Colon (tissue), 2 donors: ENCODE results near the gene ADAP1.
"Not testable (repeated sequence)": the region's sequence is repeated elsewhere in the genome, so short reads cannot be mapped to it uniquely, and the experiment has no call there.

Experiments used
- FAIRE-seq: peaks from 2 replicates; lab custom pipeline; 2012; peaks lifted over from hg19 to GRCh38; lab: Jason Lieb, UNC
- donor health status: control.
- donor health status: control.

ADAP1 gene

GRCh38 chr7:959271-959670 lies 4.8 kb upstream of the ADAP1 start:
- no peak for FAIRE-seq

- FAIRE-seq, result no peak
Observed at GRCh38 chr7:958221-959200, 4.0 kb upstream of the ADAP1 start.

GRCh38 chr7:957418-958220 lies 3.1 kb upstream of the ADAP1 start:
- FAIRE-seq, result no peak

DNA sequence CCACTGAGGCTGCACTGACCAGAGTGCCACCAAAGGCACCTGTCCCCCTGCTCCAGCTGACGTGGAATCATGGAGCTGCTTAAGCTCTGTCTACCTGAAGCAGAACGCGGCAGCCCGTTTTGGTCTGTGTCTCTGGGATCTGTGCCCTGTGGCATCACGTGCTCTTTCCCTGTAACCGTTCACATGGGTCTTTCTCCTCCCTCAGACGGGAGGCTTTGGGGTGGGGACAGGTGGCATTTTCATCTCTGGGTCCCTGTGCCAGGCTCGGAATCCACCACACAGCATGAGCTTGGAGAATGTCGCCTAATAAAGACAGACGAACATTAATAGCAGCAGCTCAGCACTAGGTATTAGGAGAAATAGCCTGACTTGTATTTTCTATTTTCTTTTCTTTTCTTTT lies 1.6 kb upstream of the ADAP1 start:
- FAIRE-seq, result no peak

DNA sequence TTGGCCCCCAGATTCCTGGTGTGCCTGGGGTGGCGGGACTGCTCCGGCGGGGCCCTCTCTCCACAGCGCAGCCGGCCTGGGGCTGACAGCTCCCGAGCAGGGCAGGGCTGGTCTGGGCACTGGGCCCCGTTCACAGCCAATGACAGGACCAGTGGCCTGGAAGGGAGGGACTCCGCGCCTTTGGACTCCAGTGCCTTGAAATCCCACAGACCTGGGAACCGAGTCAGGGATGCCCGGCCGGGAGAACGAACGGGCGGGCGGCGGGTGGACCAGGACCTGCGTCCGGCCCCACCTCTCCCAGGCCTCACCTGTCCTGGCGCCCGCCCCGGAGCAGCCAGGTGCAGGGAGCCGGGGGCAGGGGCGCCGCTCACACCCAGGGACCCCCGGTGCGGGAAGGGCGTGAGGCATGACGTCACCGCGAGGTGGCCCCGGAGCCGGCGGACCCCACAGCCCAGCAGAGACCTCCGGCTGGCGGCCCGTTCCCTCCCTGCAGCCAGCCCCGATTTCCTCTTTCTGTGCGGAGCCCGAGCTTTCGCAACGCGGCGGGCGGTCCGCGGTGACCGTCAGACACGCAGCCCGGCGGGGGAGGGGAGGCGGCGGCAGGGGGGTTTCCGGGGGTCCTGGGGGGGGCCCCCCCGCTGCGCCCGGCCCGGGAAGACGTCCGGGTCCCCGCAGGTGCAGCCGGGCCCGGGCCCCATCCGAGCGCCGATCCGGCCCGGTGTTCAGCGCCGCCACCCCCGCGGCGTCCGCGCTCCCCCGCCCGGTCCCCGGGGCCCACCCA lies 743 bp downstream of the ADAP1 start:
- FAIRE-seq, result no peak

- no peak for FAIRE-seq
Observed at GRCh38 chr7:952548-953441, 1.7 kb downstream of the ADAP1 start.

GRCh38 chr7:951881-952547 lies 2.5 kb downstream of the ADAP1 start:
- FAIRE-seq, result no peak

DNA sequence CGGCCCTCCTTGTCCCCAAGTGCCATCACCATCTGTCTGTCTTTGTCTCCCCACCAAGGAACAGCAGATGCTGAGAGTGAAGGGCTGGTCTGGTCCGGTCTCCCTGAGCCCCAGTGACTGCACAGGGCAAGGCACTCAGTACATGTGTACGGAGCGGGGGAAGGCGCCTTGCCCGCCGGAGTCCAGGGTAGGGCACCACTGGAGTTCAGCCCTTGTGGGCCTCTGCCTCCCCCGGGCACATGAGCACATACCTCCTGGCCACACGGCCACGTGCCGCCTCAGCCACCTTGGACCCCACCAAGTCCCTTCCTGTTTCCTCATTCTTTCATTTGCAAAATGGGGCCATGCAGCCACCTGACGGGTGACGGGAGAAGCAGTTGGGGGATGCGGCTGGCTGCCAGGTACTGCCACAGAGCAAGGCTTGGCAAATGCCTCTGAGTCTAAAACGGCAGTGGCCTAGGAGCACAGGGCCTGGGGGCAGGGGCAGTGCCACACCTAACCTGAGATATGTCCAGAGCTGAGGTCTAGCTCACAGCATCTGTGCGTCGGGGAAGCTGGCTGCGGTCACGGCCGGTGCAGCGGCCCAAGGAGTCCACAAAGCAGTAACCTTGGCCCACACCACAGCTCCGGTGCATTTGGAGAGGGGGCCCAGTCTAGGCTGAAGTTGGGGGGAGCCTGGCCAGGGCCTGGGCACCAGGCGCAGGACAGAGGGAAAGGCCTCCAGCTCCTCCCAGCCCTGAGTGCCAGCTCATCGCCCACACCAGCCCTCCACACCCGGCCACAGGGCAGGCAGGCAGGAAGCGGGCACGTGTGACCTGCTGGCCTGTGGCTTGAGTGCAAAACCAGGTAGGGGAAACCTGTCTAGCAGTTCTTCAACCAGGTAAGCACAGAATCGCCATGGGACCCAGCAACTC lies 5.2 kb downstream of the ADAP1 start:
- FAIRE-seq, result no peak

GRCh38 chr7:947391-948210 lies 6.9 kb downstream of the ADAP1 start:
- FAIRE-seq, result no peak

- no peak for FAIRE-seq
Observed at GRCh38 chr7:946256-946996, 8.1 kb downstream of the ADAP1 start.

GRCh38 chr7:945556-946255 lies 8.8 kb downstream of the ADAP1 start:
- no peak for FAIRE-seq

GRCh38 chr7:945147-945555 lies 9.3 kb downstream of the ADAP1 start:
- FAIRE-seq, result no peak

DNA sequence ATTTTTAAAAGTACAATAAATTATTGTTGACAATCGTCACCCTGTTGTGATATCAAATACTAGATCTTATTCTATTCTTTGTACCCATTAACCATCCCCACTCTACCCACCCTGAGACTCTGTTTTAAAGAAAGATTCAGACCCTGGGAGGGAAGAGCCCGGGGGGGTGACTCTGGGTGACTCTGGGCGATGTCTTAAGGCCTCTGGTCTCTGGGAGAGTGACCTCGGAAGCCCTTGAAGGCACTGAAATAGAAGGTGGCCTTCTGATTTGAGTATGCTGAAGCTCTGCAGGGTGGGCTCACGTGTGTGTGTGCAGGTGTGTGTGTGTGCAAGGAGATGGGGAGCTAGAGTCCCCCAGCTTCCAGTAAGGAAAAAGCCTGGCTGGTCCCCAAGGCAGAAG lies 9.7 kb downstream of the ADAP1 start:
- FAIRE-seq, result no peak

DNA sequence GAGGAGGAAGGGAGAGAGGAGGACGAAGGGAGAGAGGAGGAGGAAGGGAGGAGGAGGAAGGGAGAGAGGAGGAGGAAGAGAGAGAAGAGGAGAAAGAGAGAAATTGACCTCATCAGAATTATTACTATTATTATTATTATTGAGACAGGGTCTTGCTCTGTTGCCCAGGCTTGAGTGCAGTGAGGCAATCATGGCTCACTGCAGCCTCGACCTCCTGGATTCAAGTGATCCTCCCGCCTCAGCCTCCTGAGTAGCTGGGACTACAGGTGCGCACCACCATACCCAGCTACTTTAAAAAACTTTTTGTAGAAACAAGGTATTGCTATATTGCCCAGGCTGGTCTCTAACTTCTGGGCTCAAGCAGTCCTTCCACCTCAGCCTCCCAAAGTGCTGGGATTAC lies 10.7 kb downstream of the ADAP1 start:
- not testable (repeated sequence) for FAIRE-seq

DNA sequence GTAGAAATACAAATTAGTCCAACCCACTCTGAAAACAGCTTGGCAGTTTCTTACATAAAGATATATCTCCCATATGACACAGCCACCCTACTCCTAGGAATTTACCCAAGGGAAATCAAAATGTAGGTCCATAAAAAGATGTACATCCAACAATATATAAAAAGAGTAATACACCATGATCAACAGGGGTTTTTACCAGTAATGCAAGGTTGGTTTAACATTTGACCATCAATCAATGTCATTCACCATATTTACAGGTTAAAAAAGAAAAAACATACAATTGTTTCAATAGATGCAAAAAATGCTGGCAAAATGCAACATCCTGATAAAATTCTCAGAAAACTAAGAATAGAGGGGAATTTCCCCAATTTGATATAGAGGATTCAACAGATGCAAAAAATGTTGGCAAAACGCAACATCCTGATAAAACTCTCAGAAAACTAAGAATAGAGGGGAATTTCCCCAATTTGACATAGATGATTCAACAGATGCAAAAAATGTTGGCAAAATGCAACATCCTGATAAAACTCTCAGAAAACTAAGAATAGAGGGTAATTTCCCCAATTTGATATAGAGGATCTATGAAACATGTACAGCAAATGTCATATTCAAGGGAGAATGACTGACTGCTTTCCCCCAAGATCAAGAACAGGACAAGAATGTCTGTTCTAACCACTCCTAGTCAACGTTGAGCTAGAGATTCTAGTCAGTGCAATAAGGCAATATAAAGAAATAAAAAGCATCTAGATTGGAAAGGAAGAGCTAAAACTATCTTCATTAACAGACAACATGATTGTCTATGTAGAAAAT lies 13.7 kb downstream of the ADAP1 start:
- FAIRE-seq, result no peak

DNA sequence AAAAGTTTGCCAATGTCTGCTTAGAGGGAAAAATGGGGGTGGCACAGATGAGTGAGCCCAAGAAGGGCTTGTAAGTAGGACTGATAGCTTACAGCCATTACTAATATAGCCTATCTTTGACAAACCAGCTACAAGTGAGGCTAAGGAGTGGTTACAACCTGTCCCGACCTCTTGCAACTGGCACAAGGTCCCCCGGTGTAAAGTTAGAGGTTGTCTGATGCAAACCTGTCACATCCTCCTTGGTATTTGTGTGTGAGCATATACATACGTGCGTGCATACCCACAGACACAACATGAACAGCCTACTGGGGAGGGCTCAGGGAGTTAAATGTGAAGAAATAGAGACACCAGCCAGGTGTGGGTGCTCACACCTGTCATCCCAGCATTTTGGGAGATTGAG lies 14.6 kb downstream of the ADAP1 start:
- no peak for FAIRE-seq
